GM19463 (cell line): ENCODE data around the gene TGM6.

Source experiments
- ATAC-seq: cut with Tn5 transposase; IDR thresholded peaks from one replicate; pipeline ENCODE4 v1.9.1; 2021; ENCODE audit warnings: mild to moderate bottlenecking, moderate library complexity; ENCODE audit not compliant: unreplicated experiment

TGM6 gene

GRCh38 chr20:2480381-2480780, 99.7 kb downstream of the TGM6 start:
- ATAC-seq, result no peak
